ELF-1 (cell line): ENCODE measurements around the gene FANK1.
"Not testable (repeated sequence)": the region's sequence is repeated elsewhere in the genome, so short reads cannot be mapped to it uniquely, and the experiment has no call there.

Experiments used
- DNase-seq: peaks from one replicate; pipeline ENCODE4 v3.0.0-alpha.2; 2016; ENCODE audit warnings: low read depth, low spot score

FANK1 gene

DNA sequence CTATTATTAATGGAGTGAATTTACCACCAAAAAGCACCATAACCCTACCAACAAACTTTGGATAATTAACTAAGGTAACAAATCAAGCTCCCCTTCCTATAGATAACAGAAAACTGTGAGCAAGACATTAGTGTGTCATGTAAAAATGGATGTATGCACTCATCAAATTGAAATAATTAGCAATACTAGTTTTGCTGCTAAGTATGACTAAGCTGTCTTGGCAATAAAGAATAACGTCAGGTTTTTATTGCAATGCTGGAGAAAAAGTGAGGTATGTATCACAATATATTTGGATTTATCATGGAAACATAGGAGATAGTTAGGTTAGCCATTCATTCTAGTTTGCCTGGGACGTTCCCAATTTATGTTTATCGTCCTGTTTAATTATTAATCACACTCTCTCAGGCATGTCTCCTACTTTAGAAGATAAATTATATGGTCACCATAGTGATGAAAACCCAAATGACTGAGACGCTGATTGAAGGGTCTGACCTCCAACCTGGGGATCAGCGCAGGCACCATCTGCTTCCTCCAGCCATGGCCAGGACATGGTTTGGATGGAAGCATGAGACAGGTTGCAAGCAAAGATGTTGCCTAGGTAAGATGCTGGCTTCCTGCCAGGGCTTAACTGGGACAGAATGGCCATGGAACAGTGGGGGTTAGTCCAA is 125.6 kb downstream of the FANK1 start:
- no peak for DNase-seq

DNA sequence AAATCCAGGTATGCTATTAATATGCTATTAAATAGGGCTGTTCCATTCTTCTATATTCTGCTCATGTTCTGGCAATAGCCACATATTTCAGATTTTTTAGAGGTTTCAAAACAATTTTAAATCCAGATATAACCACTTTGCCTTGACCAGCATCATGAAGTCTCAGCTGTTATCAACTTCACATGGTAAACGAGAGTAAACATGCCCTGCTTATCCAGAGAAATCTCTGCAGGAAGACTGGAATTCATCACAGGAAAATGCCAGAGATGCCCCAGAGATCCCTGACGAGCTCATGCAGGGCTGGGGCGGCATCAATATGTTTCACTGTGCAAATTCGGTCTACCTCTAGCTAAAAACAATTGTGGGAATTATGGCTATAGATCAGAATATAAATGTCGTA is 126.5 kb downstream of the FANK1 start:
- no peak for DNase-seq

DNA sequence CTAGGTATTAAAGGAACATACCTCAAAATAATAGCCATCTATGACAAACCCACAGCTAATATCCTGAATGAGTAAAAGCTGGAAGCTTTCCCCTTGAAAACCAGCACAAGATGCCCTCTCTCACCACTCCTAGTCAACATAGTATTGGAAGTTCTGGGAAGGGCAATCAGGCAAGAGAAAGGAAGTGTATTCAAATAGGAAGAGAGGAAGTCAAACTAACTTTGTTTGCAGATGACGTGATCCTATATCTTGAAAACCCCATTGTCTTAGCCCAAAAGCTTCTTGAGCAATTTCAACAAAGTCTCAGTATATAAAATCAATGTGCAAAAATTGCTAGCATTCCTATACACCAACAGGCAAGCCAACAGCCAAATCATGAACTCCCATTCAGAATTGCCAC is 131.3 kb downstream of the FANK1 start:
- DNase-seq, result no peak

DNA sequence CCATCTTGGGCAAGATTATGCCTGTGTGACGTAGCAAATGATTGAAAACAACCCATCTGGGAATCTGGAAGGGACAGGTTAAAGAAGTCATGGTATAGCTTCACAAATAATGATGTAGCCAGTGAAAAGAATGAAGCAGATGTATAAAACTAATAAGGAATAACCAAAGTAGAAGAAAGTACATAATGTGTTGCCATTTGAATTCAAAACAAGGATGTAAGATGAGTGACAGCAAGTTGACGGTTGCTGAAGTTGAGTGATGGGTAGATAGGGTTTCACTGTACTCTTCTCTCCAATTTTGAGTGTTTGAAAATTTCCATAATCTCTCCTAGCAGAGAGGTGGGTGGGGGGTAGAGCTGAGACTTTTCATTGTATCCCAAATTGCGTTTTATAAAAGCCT is 133.6 kb downstream of the FANK1 start:
- DNase-seq, result no peak

DNA sequence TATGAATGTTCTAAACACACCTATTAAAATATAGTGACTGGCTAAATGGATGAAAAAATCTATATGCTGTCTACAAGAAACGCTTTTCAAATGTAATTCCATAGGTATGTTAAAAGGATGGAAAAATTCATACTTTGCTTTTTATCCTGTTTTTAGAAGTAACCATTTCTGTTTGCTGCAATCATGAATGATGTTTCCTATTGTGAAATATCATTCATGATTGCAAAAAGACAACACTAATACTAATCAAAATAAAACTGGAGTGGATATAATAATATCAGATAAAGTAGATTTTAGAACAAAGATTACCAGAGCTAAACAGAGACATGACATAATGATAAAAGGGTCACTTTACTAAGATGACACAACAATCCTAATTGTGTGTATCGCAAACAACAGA is 138.2 kb downstream of the FANK1 start:
- no peak for DNase-seq

DNA sequence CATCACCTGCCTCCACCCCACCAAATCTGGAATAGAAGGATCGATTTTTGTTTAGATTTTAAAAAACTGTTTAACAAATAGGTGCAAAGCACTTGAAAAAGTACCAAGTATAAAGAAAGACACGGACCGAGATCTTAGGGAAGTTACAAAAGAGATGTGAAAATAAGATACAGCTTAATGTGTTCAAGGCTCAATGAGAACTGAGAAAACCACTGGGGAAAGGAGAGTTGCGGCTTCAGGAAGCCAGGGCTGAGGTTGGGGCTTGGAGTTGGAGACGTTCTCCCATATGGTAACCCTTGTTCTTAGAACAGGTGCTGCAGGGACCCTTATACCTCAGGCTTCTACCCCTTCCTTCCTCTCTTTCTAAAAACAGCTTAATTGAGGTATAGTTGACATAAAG is 140.2 kb downstream of the FANK1 start:
- DNase-seq, result no peak

DNA sequence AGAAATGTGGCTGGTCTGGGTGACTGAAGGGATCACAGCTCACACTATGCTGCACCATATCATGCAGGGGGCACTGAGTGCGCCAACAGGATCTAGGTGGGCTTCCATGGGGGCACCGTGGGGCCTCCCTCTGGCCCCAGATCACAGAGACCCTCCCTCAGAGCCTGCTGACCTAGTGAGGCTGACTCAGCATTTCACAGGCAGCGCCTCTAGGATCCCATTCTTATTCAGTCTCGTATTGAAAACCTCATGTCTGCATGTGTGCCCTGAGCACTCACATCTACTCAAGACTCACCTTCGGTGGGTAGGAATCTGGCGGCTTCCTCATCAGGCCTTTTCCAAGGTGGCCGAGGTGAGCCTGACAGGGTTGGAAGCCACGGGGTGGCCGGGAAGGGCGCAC is 141.6 kb downstream of the FANK1 start:
- no peak for DNase-seq

DNA sequence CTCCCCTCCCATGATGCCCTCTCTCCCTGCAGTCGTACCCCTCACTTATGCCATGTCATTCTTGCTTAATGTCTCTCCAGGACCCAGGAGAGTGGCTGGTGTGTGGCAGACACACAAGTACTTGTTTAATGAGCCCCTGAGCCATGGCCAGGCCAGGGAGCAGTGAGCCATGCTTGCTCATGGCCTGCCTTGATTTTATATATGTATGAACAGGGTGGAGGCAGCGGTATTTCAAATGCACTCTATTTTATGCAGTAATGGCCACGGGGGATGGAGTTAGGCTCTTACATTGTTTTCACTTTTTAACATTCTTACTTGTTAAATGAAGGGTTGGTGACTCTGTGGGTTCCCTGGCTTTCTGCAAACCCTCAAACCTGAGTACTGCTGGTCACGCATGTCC is 144.8 kb downstream of the FANK1 start:
- DNase-seq, result no peak

DNA sequence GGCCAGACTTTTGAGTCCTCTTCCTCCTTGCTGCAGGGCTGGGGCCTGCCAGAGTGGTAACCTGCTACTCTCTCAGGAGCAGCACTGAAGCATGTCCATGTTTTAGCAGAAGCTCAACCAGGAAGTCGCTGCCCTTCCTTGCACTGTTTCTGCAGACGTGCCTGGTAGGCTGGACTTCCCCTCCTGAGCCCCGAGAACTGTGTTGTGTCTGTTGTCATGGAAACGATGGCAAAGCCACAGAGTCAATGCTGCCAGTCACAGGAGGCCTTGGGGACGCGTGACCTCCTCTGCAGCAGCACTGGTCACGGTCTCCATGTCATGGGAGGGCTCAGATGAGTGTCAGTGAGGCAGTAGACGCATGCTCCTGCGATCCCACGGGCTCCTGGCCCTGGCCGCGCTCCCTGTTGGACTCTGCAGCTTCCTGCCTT is 145.5 kb downstream of the FANK1 start:
- DNase-seq, result peak; percentile 63

DNA sequence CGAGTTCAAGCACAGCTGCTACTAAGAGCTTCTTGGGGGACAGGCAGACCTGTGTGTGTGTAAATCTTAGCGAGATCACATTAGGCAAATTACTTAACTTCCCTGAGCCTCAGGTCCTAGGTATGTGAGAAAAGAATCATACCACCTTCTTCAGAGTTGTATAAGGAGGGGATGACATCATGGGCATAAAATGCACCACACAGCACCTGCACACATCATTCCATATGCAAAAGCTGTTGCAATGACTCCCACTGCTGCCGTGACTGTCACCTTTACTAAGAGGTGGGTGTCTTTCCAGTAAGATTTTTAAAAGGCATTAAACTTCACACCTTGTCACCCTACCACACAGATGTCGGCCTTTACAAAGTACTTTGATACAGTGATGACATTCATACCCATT is 146.0 kb downstream of the FANK1 start:
- DNase-seq, result no peak

DNA sequence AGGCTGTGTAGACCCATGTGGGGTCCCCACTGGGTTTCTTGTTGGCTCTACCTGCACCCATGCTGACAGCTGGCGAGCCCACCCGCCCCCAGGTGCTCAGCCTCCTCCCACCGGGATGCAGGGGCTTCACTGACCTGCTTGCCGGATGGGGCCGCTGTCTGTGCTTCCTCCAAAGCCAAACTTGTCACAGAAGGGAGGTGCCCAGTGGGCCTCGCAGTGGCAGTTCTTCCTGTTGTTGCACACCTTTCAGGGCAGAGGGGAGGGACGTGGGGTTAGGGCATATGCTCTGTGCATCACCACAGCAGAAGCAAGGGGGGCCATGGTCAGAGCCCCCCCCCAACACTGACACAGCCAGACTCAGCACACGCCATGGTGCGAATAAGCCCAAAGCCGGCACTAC is 146.5 kb downstream of the FANK1 start:
- DNase-seq, result no peak

DNA sequence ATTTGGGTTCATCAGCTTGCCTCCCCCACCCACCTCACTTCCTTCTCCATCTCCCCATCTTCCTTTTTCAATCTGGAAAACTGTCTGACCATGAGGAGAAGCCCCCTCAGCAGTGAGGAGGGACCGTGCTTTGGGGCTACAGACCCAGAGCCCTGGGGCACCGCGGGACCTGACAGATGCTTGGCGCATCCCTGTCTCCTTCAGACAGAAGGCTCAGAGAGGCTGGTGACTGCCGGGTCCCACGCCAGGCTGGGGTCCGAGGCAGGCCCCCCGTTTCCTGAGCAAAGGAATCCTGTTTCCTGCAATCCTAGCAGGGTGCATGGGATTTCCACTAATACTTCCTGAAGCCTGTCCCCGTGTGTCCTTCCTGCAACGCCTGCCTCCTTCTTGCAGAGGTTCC is 147.0 kb downstream of the FANK1 start:
- DNase-seq, result no peak

DNA sequence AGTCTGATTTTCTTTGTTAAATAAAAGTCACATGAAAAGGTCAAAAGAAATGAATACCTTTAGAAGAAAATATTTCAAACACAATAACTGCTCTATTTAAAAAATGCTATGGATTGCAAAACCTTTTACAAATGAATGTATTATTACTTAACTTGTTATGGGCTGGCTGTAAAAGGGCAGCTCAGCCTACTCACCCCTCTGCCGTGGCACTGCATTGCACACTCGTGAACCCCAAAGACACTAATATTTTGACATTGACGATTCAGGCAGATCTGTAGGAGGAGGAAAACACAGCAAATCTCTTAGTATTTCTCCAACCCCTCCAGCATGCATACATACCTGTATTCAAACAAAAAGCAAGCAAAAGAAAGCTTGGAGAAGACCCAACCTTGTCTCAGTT is 149.5 kb downstream of the FANK1 start:
- DNase-seq, result no peak

DNA sequence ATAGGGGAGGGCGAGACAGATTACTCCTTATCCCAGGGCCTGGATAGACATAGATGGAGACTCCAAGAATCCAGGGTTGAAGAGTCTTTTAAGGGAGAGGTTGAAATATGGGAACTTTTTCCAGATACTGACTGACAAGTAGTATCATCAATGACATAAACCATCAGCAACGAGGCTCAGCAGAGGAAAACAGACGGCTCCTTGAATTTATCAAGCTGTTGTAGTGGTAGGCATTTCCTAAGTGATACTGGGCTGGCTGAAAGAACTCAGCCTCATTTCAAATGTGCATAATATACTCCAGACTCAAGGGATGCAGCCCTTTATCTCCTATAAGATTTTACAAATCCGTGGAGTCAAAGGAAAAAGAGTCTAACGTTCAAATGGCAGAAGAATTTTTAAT is 150.5 kb downstream of the FANK1 start:
- no peak for DNase-seq

DNA sequence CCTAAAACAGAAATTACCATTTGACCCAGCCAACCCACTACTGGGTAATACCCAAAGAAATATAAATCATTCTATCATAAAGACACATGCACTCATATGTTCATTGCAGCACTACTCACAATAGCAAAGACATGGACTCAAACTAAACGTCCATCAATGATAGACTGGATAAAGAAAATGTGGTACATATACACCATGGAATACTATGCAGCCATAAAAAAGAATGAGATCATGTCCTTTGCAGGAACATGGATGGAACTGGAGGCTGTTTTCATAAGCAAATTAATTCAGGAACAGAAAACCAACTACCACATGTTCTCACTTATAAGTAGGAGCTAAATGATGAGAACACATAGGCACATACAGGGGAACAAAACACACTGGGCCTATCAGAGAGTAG is 151.4 kb downstream of the FANK1 start:
- not testable (repeated sequence) for DNase-seq

DNA sequence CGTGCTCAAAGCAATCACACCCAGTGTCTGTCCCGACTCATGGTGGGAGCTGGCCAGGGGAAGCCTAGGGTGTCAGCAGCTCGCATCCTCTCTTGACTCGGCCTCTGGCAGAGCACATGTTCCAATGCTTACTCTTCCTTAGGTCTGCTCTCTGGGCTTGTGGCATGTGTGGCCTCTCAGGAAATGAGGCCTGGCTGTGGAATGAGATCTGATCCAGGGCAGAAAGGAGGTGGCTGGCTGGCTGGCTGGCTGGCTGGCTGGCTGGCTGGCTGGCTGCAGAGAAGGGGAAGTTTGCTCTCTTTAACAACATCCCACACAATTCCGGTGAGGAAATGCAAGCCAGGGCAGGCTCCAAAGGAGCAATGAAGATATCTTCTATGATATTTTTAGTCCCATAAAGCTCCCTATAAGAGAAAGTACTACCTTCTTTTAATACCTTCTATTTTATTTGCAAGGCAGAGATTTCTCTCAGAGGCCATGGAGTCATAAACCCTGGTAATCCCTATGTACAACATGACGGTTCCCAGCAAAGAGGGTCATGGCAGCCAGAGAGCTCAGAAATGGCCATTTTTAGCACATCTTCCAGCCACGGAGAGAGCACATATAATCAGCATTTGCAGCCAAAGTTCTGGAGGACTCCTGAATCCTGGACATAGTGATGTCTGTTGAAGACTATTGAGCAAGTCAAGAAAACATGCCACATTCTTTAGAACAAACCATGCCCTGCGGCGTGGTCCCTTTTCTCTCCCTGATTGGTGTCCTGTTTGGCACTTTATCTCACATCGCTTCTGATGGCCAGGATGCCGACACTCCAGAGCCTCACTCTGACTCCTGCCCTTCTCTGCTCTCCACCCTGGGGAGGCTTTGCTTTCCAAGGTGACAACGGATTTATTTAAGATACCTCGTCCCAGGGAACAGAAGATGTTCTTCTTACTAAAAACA is 153.7 kb downstream of the FANK1 start:
- peak; percentile 45 for DNase-seq

DNA sequence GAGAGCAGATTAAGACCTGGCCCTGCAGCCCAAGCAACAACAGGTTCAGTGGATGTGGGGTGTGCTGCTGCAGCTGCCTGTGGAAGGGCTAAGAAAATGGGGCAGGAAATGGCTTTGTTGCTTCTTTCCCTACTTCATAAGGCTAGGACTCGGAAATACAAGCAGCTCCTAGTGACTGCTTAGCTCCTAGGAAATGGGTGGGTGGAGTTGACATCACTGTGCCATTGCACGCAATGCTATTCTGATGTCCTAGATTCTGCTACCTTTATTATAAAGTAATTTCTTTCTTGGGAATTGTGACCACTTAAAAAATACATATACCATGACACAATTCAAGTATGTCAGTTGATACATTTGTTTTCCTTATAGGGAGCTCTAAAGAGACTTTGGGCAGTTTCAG is 155.8 kb downstream of the FANK1 start:
- no peak for DNase-seq

DNA sequence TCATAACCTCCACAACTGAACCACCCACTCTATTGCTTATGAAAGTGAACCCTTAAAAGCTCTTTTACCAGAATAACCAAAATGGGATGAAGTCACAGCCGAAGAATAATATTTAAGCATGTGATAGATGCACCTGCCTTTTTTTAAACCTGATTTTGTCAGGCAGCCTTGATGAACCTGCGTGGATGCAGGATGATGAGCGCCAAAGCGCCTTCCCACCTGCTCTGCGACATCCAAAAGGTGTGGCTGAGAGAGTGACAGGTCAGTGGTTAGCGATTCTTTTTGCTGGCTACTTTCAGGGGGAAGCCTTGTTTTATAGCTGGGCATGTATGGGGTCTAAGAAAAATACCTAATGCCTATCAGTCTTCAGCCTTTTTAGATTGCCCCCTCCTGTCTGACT is 157.8 kb downstream of the FANK1 start:
- DNase-seq, result no peak

DNA sequence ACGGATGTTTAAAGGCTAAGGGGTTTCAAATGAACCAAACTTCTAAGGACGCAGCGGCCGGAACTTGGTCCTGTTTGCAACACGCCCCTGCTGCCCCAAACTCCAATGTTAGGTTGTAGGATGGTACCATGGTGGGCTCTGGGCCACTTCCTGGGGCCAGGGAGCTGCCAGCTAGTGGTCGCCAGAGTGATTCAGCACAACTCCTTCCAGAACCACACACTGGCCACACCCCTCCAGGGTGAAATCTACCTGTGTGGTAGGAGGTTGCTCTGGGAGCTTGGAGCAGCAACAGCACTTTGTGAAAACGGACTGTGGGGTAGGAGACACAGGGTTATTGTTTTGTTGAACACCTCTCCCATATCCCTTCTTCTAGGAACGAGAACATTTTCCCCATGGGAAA is 161.1 kb downstream of the FANK1 start:
- no peak for DNase-seq

DNA sequence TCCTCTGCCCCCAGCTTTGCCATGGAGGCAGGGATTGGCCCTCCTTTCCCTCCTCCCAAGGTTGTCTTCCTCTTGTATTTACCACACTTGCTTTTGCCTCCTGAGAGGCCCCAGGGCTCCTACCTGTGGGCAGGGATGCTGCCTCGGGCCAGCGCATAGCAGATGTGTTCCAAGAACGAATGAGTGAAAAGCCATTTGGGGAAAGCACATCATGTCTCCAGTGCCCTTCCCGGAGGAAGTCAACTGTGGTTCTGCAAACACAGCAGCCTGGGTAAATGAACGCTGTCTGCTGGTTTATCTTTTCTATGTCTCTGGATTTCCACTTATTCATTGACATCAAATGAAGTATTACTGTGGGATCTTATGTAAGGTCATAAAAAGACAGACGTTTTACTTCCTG is 161.7 kb downstream of the FANK1 start:
- no peak for DNase-seq

DNA sequence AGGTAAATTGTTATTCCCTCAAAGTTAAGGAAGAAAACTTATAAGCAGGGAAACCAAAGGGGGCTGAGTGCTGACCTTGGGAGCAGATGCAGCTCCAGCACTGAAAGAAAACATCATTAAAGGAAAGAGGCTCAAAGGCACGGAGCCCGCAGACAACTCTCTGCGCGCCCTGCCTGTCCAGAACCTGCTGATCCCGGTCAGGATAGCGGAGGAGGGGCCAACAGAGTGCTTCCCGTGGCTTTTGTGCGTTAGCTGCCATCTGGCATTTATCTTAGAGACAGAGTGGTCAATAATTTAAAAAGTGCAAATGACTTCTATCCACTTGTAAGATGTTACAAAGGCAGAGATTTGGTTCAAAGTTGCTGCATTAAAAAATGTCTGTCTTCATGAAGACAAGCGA is 162.1 kb downstream of the FANK1 start:
- DNase-seq, result peak; percentile 54
